Mesenchymal stem cell (in vitro differentiated cells and primary cell): Measurements from ENCODE around the gene RALGPS1.

Experiments
- DNase-seq: peaks from one replicate; pipeline ENCODE4 v3.0.0-alpha.2; 2013
- H2AFZ ChIP-seq: one replicate; pipeline ENCODE4 v1.6.1; 2013; ENCODE audit warnings: low read depth, mild to moderate bottlenecking, control low read depth, inconsistent platforms, low read length, moderate library complexity
- H2AK5ac ChIP-seq: 2 replicates; pipeline ENCODE4 v1.6.1; 2013; ENCODE audit warnings: low read length, moderate library complexity, mild to moderate bottlenecking, inconsistent platforms; ENCODE audit not compliant: severe bottlenecking
- H2BK120ac ChIP-seq: one replicate; pipeline ENCODE4 v1.6.1; 2013; ENCODE audit warnings: low read depth, mild to moderate bottlenecking, inconsistent platforms, low read length, moderate library complexity
- H2BK12ac ChIP-seq, 2 experiments: one replicate each; pipeline ENCODE4 v1.6.1; 2013; ENCODE audit warnings: inconsistent platforms in 2 of 2, low read length in 2 of 2, mild to moderate bottlenecking in 2 of 2, moderate library complexity in 2 of 2, control low read depth in 1 of 2
- H2BK15ac ChIP-seq: one replicate; pipeline ENCODE4 v1.6.1; 2013; ENCODE audit warnings: mild to moderate bottlenecking, low read depth, inconsistent platforms; ENCODE audit not compliant: poor library complexity, severe bottlenecking
- H2BK5ac ChIP-seq: 2 replicates; pipeline ENCODE4 v1.6.1; 2013; ENCODE audit warnings: low read depth, mild to moderate bottlenecking, low read length, control low read depth, inconsistent platforms; ENCODE audit not compliant: poor library complexity, severe bottlenecking
- H3K14ac ChIP-seq, 2 experiments: one replicate each; pipeline ENCODE4 v1.6.1; 2013; ENCODE audit warnings: inconsistent platforms in 2 of 2, low read length in 2 of 2, control low read depth in 1 of 2, mild to moderate bottlenecking in 1 of 2, moderate library complexity in 1 of 2
- H3K18ac ChIP-seq, 2 experiments: one replicate each; pipeline ENCODE4 v1.6.1; 2013; ENCODE audit warnings: inconsistent platforms in 2 of 2, low read length in 2 of 2, control low read depth in 1 of 2, low read depth in 1 of 2, mild to moderate bottlenecking in 1 of 2
- H3K23ac ChIP-seq, 2 experiments: one replicate each; pipeline ENCODE4 v1.6.1; 2013; ENCODE audit warnings: inconsistent platforms in 2 of 2, low read length in 2 of 2, mild to moderate bottlenecking in 2 of 2, moderate library complexity in 2 of 2, control low read depth in 1 of 2
- H3K27ac ChIP-seq: 2 replicates; pipeline ENCODE4 v1.5.1; 2013; ENCODE audit warnings: mild to moderate bottlenecking, moderate library complexity, low read length, control low read depth, inconsistent platforms; ENCODE audit not compliant: poor library complexity, severe bottlenecking
- H3K27me3 ChIP-seq, 2 experiments: 2 replicates each; pipeline versions ENCODE4 v1.6.1 to v1.7.0; 2013; ENCODE audit warnings: low read length in 2 of 2, mild to moderate bottlenecking in 2 of 2, moderate library complexity in 2 of 2, control low read depth in 1 of 2, inconsistent platforms in 1 of 2; ENCODE audit not compliant: control insufficient read depth in 1 of 2, insufficient read depth in 1 of 2
- H3K36me3 ChIP-seq, 2 experiments: 2 replicates each; pipeline versions ENCODE4 v1.6.1 to v1.7.0; 2013; ENCODE audit warnings: low read length in 2 of 2, control low read depth in 1 of 2, inconsistent platforms in 1 of 2, low read depth in 1 of 2, mild to moderate bottlenecking in 1 of 2; ENCODE audit not compliant: insufficient read depth in 2 of 2, control insufficient read depth in 1 of 2
- H3K4ac ChIP-seq, 2 experiments: one replicate each; pipeline ENCODE4 v1.6.1; 2013; ENCODE audit warnings: inconsistent platforms in 2 of 2, low read length in 2 of 2, mild to moderate bottlenecking in 2 of 2, moderate library complexity in 2 of 2, control low read depth in 1 of 2, low read depth in 1 of 2
- H3K4me1 ChIP-seq: 2 replicates; pipeline ENCODE4 v1.6.1; 2013; ENCODE audit warnings: low read depth, low read length, control low read depth; ENCODE audit not compliant: control insufficient read depth, insufficient read depth
- H3K4me2 ChIP-seq: 2 replicates; pipeline ENCODE4 v1.6.1; 2013; ENCODE audit warnings: low read length, mild to moderate bottlenecking, inconsistent platforms; ENCODE audit not compliant: poor library complexity, severe bottlenecking
- H3K4me3 ChIP-seq, 2 experiments: 2 replicates each; pipeline versions ENCODE4 v1.5.1 to v1.7.0; 2013; ENCODE audit warnings: low read length in 2 of 2, mild to moderate bottlenecking in 2 of 2, control low read depth in 1 of 2, low read depth in 1 of 2; ENCODE audit not compliant: insufficient read depth in 1 of 2
- H3K79me1 ChIP-seq: replicated peaks from 2 replicates; pipeline ENCODE4 v1.6.1; 2013; ENCODE audit warnings: mild to moderate bottlenecking, control low read depth, low read length, inconsistent platforms; ENCODE audit not compliant: poor library complexity, severe bottlenecking
- H3K9ac ChIP-seq: 2 replicates; pipeline ENCODE4 v1.7.0; 2013; ENCODE audit warnings: mild to moderate bottlenecking, low read length, moderate library complexity
- H3K9me3 ChIP-seq: 2 replicates; pipeline ENCODE4 v1.7.0; 2013; ENCODE audit warnings: mild to moderate bottlenecking, low read length; ENCODE audit not compliant: control insufficient read depth
- H4K8ac ChIP-seq: one replicate; pipeline ENCODE4 v1.6.1; 2013; ENCODE audit warnings: inconsistent platforms, mild to moderate bottlenecking, low read length, moderate library complexity
- H4K91ac ChIP-seq: one replicate; pipeline ENCODE4 v1.6.1; 2013; ENCODE audit warnings: mild to moderate bottlenecking, low read length, inconsistent platforms
- WGBS: methylation state at CpG from one replicate; pipeline ENCODE4 v1.1.7; 2013; ENCODE audit warnings: mixed read lengths; 5-methylcytosine and 5-hydroxymethylcytosine counted together

RALGPS1 gene

DNA sequence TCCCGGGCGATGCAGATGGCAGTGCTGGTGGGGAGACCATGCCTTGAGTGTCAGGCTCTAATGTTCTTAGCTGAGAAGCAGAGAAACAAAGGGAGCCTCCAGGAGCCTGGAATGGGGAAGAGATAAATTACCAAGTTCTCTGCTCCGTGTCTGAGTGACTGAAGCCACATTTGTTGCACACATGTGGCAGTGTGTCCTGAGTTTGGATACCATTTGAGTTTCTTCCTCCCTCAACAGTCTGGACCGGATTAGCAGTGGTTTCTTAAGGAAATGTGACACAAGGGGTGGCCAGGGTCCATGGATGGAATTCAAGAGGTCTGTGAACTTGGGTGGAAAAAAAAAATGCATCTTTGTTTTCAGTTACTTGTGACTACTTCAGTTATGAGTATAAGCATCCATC is 299.3 kb downstream of the RALGPS1 start:
- no peak overlapping the region for H3K23ac ChIP-seq
- no peak for DNase-seq
- WGBS = 72% methylated on average over 4 of the region's 4 CpGs

DNA sequence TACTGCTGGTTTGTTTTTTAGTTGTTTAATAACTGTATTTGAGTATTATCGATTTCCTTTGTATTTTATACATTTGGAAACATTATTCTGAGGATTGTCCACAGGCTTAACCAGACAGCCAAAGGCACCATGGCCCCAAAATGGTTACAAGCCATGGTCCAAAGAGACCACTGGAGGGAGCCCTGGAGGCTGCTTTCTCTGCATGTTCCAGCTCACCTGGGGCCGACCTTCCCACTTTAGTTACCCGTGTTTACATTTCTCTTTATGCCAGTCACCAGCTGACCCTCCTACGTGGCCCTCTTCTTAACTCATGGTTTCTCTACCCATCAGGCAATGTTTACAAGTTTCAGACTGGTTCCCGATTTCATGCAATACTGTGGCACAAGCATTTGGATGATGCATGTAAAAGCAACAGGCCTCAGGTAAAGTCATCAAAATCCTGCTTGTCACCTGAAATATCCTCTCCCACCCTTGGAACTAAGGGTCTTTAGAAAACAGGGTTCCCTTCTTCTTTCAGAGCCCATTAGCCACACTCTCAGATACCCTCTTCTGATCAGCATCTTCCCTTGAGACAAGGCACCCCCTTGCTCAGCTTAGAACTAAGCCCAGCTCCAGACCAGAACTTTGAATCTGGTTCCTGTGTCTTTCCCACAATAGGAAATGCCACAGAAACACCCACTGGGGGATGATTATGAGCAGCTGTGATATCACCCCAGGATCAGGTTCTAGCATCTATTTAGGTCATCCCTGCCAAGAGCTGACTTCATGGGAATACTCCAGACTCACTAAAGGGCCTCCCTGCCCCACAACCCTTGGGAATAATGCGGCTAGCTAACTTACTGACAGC is 300.1 kb downstream of the RALGPS1 start:
- no peaks in the 10 kb centered on the region for H3K79me1 ChIP-seq

More for the DNA sequence above, 299.3 kb downstream of the RALGPS1 start:
- Histone ChIP-seq H2AK5ac (no peak overlapping the region), H3K36me3 (no peaks in the 10 kb centered on the region), H3K9me3 (no peaks in the 10 kb centered on the region), H3K4ac (no peak overlapping the region), H2AFZ (no peak overlapping the region), H2BK120ac (no peak overlapping the region), H2BK5ac (no peak overlapping the region), H2BK12ac (no peak overlapping the region), H3K9ac (no peak overlapping the region), H3K14ac (no peak overlapping the region), H3K4me2 (no peak overlapping the region), H3K79me1 (no peaks in the 10 kb centered on the region), H3K4me3 (no peak overlapping the region), H4K91ac (no peak overlapping the region), H3K18ac (no peak overlapping the region), H3K27me3 (peaks cover 56 to 84% of the 10 kb centered on the region in 2 experiments), H2BK15ac (no peak overlapping the region), H3K27ac (no peak overlapping the region), H3K4me1 (peaks cover 4% of the 10 kb centered on the region), H4K8ac (no peak overlapping the region)

DNA sequence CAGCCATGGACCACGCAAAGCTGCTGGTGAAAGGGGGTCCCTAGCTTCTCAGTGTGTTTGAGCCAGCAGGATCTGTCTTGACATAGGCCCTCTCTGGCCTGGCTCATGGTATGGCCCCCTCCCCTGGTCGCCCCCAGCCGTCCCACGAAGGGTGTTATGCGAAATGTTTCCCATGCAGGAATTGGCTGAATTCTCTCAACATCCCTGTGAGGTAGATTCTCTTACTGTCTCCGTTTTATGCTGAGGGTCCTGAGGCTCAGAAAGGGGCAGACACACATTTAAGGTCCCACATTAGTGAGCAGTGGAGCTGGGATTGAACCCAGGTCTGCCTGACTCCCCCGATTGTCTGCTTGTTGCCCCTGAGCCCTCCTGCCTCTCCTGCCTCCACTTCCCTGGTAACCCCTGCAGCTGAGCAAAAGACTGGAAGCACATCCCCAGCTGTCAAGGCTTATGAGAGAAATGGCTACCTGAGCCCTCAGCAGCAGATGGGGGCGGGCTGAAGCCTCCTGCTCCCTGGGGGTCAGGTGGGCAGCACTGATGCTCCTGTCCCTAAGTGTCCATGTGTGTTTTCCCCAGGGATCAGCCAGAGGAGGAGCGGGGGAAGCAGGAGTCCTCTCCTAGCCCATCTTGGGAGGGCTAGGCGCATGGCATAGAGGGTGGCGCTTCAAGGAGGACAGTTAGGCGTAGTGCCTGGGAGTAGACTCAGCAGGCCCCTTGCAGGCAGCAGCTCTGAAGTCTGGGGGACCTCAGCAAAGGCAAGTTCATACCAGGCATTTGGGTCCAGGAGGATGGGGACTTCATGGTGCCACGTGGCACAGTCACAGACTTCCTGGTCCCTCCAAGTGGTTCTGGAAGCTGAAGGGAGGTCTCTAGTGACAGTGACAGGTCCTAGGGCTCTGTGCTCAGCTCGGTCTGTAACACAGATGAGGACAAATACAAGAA is 301.0 kb downstream of the RALGPS1 start:
- DNase-seq = no peak
- no peak overlapping the region for H3K27ac ChIP-seq
- no peak overlapping the region for H3K4ac ChIP-seq
- no peak overlapping the region for H3K4me3 ChIP-seq
- H3K79me1 ChIP-seq = no peaks in the 10 kb centered on the region
- no peak overlapping the region for H2AFZ ChIP-seq
- H2BK12ac ChIP-seq = no peak overlapping the region
- no peak overlapping the region for H2BK15ac ChIP-seq
- no peaks in the 10 kb centered on the region for H3K36me3 ChIP-seq
- H2AK5ac ChIP-seq = no peak overlapping the region
- no peak overlapping the region for H3K4me2 ChIP-seq
- H3K9me3 ChIP-seq = no peaks in the 10 kb centered on the region
- H3K18ac ChIP-seq = no peak overlapping the region
- peaks cover 45 to 87% of the 10 kb centered on the region in 2 experiments for H3K27me3 ChIP-seq
- H3K9ac ChIP-seq = no peak overlapping the region
- H4K8ac ChIP-seq = no peak overlapping the region
- H3K23ac ChIP-seq = no peak overlapping the region
- no peak overlapping the region for H2BK5ac ChIP-seq
- H3K4me1 ChIP-seq = no peaks in the 10 kb centered on the region
- whole genome bisulfite sequencing = 85% methylated on average over 14 of the region's 14 CpGs
- H4K91ac ChIP-seq = no peak overlapping the region
- no peak overlapping the region for H3K14ac ChIP-seq
- H2BK120ac ChIP-seq = no peak overlapping the region

More for the DNA sequence above, 300.1 kb downstream of the RALGPS1 start:
- Histone ChIP-seq H4K8ac (no peak overlapping the region), H3K14ac (no peak overlapping the region), H2AFZ (no peak overlapping the region), H3K27ac (no peak overlapping the region), H2BK15ac (no peak overlapping the region), H3K9me3 (no peaks in the 10 kb centered on the region), H3K18ac (no peak overlapping the region), H3K23ac (no peak overlapping the region), H3K4me2 (no peak overlapping the region), H3K36me3 (no peaks in the 10 kb centered on the region), H2AK5ac (no peak overlapping the region), H3K9ac (no peak overlapping the region), H3K27me3 (peaks cover 54 to 84% of the 10 kb centered on the region in 2 experiments), H2BK120ac (no peak overlapping the region), H3K4me3 (no peak overlapping the region), H2BK5ac (no peak overlapping the region), H4K91ac (no peak overlapping the region), H2BK12ac (no peak overlapping the region), H3K4ac (no peak overlapping the region), H3K4me1 (peaks cover 2% of the 10 kb centered on the region)
- 30% methylated on average over 5 of the region's 6 CpGs for WGBS
- DNase-seq = peak; percentile 51
